GM15510 (cell line): Measurements from ENCODE around the gene OBSCN.

Source experiments
- POLR2A ChIP-seq: IDR thresholded peaks from 3 replicates; pipeline ENCODE4 v1.6.1; 2011; ENCODE audit warnings: borderline replicate concordance; ENCODE audit not compliant: insufficient read length; ENCODE audit errors: extremely low read depth

OBSCN gene

GRCh38 chr1:228339059-228339704, 131.3 kb downstream of the OBSCN start:
- no peak for TF ChIP-seq POLR2A

- TF ChIP-seq POLR2A, result no peak
These were observed 132.2 kb downstream of the OBSCN start for GRCh38 chr1:228339766-228340685.

- TF ChIP-seq POLR2A, result no peak
These were observed 133.0 kb downstream of the OBSCN start for GRCh38 chr1:228340686-228341449.

GRCh38 chr1:228341450-228341813, 133.6 kb downstream of the OBSCN start:
- no peak for TF ChIP-seq POLR2A

GRCh38 chr1:228341814-228342626, 134.2 kb downstream of the OBSCN start:
- TF ChIP-seq POLR2A, result no peak

GRCh38 chr1:228342627-228343190, 134.9 kb downstream of the OBSCN start:
- no peak for TF ChIP-seq POLR2A

GRCh38 chr1:228343191-228343661, 135.4 kb downstream of the OBSCN start:
- no peak for TF ChIP-seq POLR2A

GRCh38 chr1:228344631-228345072, 136.8 kb downstream of the OBSCN start:
- TF ChIP-seq POLR2A, result no peak

- TF ChIP-seq POLR2A, result no peak
These were observed 137.5 kb downstream of the OBSCN start for GRCh38 chr1:228345201-228345930.

- TF ChIP-seq POLR2A, result no peak
These were observed 138.9 kb downstream of the OBSCN start for GRCh38 chr1:228346731-228347130.

GRCh38 chr1:228347181-228347580, 139.3 kb downstream of the OBSCN start:
- TF ChIP-seq POLR2A, result no peak

GRCh38 chr1:228348708-228349467, 141.0 kb downstream of the OBSCN start:
- TF ChIP-seq POLR2A, result no peak

- TF ChIP-seq POLR2A, result no peak
These were observed 141.9 kb downstream of the OBSCN start for GRCh38 chr1:228349701-228350171.

GRCh38 chr1:228350179-228350742, 142.4 kb downstream of the OBSCN start:
- no peak for TF ChIP-seq POLR2A
